Endothelial cell of umbilical vein (primary cell): ENCODE measurements around the gene SEC14L1. TPM values are rescaled to one million over a fixed set of nuclear protein-coding genes. Genes with fewer than 3 reads are reported as not detected.

Experiments used
- BruUV-seq: library from RNA; stranded (reverse); fragments of 400-500 nt; replicated peaks from 2 replicates; lab custom pipeline; 2021; lab: Mats Ljungman, UMichigan
- CTCF ChIA-PET: fragments of 300-600, 350-600 bp; sonication (Branson Sonifier 250); formaldehyde crosslinking; loops from one replicate; lab custom pipeline; 2021; ENCODE audit warnings: antibody characterized with exemption, inconsistent platforms; lab: Charles Lee
- POLR2A ChIA-PET: fragments of 300-600, 350-600 bp; sonication (Branson Sonifier 250); formaldehyde crosslinking; loops from one replicate; lab custom pipeline; 2021; ENCODE audit warnings: antibody characterized with exemption, inconsistent platforms; lab: Charles Lee
- DNase-seq: peaks from one replicate; pipeline ENCODE4 v3.0.0-alpha.2; 2011; ENCODE audit warnings: low read depth, low spot score
- FAIRE-seq: peaks from 2 replicates; lab custom pipeline; 2011; peaks lifted over from hg19 to GRCh38; lab: Jason Lieb, UNC
- H2AFZ ChIP-seq: 2 replicates; pipeline ENCODE4 v1.6.0; 2012; ENCODE audit warnings: low read depth, low read length, control low read depth, inconsistent platforms
- H3K27ac ChIP-seq: 2 replicates; pipeline ENCODE4 v1.5.1; 2011; ENCODE audit warnings: low read depth, mild to moderate bottlenecking, control low read depth, low read length, moderate library complexity; ENCODE audit not compliant: insufficient read depth
- H3K27me3 ChIP-seq, 2 experiments: 2 replicates each; pipeline versions ENCODE4 v1.6.0 to v1.6.1; 2011; ENCODE audit warnings: low read length in 2 of 2, mixed read lengths in 1 of 2; ENCODE audit not compliant: control insufficient read depth in 2 of 2, insufficient read depth in 2 of 2
- H3K36me3 ChIP-seq, 2 experiments: 2 replicates in 1 of 2; 3 replicates in 1 of 2; pipeline ENCODE4 v1.5.1; 2011; ENCODE audit warnings: low read length in 2 of 2, mild to moderate bottlenecking in 1 of 2, moderate library complexity in 1 of 2; ENCODE audit not compliant: control insufficient read depth in 2 of 2, insufficient read depth in 2 of 2; ENCODE audit errors: extremely low read depth in 1 of 2
- H3K4me1 ChIP-seq: 3 replicates; pipeline ENCODE4 v1.5.1; 2011; ENCODE audit warnings: mild to moderate bottlenecking, low read length; ENCODE audit not compliant: control insufficient read depth, insufficient read depth; ENCODE audit errors: extremely low read depth
- H3K4me2 ChIP-seq: 2 replicates; pipeline ENCODE4 v1.6.1; 2011; ENCODE audit warnings: low read length, control low read depth, mixed read lengths; ENCODE audit not compliant: insufficient read depth
- H3K4me3 ChIP-seq, 3 experiments: fragments of 200-600 bp in 1 of 3; sonication (generic), shearing (Covaris generic) in 1 of 3; replicated peaks in 1 of 3; 2 replicates each; pipeline ENCODE4 v1.5.1; 2011 to 2016; ENCODE audit warnings: control low read depth in 3 of 3, low read length in 3 of 3, mild to moderate bottlenecking in 2 of 3, inconsistent platforms in 1 of 3, low read depth in 1 of 3, moderate library complexity in 1 of 3; ENCODE audit not compliant: insufficient read depth in 1 of 3
- H3K79me2 ChIP-seq: 2 replicates; pipeline ENCODE4 v1.6.0; 2012; ENCODE audit warnings: low read length, inconsistent platforms; ENCODE audit not compliant: control insufficient read depth, insufficient read depth
- H3K9ac ChIP-seq: replicated peaks from 2 replicates; pipeline ENCODE3; 2011; ENCODE audit warnings: low read length, control low read depth; ENCODE audit not compliant: insufficient read depth; ENCODE audit errors: extremely low read depth
- H3K9me1 ChIP-seq: replicated peaks from 3 replicates; pipeline ENCODE4 v1.6.0; 2011; ENCODE audit warnings: mild to moderate bottlenecking, low read length; ENCODE audit not compliant: control insufficient read depth, insufficient read depth; ENCODE audit errors: extremely low read depth
- H3K9me3 ChIP-seq: replicated peaks from 2 replicates; pipeline ENCODE4 v1.5.1; 2012; ENCODE audit warnings: low read length, inconsistent platforms; ENCODE audit not compliant: control insufficient read depth, insufficient read depth
- H4K20me1 ChIP-seq: replicated peaks from 2 replicates; pipeline ENCODE3; 2011; ENCODE audit warnings: mild to moderate bottlenecking, low read length; ENCODE audit not compliant: control insufficient read depth, insufficient read depth; ENCODE audit errors: extremely low read depth
- EZH2 ChIP-seq: IDR thresholded peaks from 2 replicates; pipeline ENCODE4 v1.6.1; 2012; ENCODE audit warnings: borderline replicate concordance, low read depth, mild to moderate bottlenecking, moderate library complexity, low read length, inconsistent platforms; ENCODE audit not compliant: severe bottlenecking
- FOS ChIP-seq: IDR thresholded peaks from 2 replicates; pipeline ENCODE4 v1.6.1; 2011; ENCODE audit warnings: mild to moderate bottlenecking, low read length, moderate library complexity, borderline replicate concordance; ENCODE audit not compliant: insufficient read depth
- GATA2 ChIP-seq: IDR thresholded peaks from 2 replicates; pipeline ENCODE4 v1.7.0; 2011; ENCODE audit warnings: low read depth, mild to moderate bottlenecking, moderate library complexity, mixed read lengths, low read length; ENCODE audit not compliant: insufficient read length, insufficient read depth
- JUN ChIP-seq: IDR thresholded peaks from 2 replicates; pipeline ENCODE4 v1.6.1; 2011; ENCODE audit warnings: borderline replicate concordance, low read depth; ENCODE audit not compliant: insufficient read length, insufficient read depth
- MYC ChIP-seq: IDR thresholded peaks from one replicate; pipeline ENCODE4 v1.6.1; 2011; ENCODE audit warnings: mild to moderate bottlenecking, low read depth, low read length
- POLR2A ChIP-seq: IDR thresholded peaks from 2 replicates; pipeline ENCODE4 v1.6.1; 2012; ENCODE audit warnings: low read depth, mild to moderate bottlenecking, control low read depth, low read length
- POLR2AphosphoS5 ChIP-seq: IDR thresholded peaks from 2 replicates; pipeline ENCODE4 v1.6.1; 2012; ENCODE audit warnings: low read depth, mild to moderate bottlenecking, control low read depth, low read length, moderate library complexity; ENCODE audit not compliant: insufficient read depth
- dilution Hi-C: fragments of 300-500 bp; cut with MboI; formaldehyde crosslinking; loops from one replicate; pipeline ENCODE4 v1.15.0; 2019; ENCODE audit warnings: low sequenced_read_pairs; ENCODE audit not compliant: extremely low pct_ligation_motif_present
- intact Hi-C: fragments of 100-400 bp; cut with micrococcal nuclease; formaldehyde crosslinking; loops from one replicate; pipeline ENCODE4 v1.10.0; 2022
- polyA plus RNA-seq, 4 experiments: library from polyadenylated mRNA; depleted of rRNA in 3 of 4; stranded (reverse) in 3 of 4; unstranded in 1 of 4; fragments of >200 nt; gene quantifications; 2 replicates each; pipeline versions ENCODE4 v1.2.1 to v1.2.3, GENCODE V29; 2011 to 2012; ENCODE audit warnings: missing spikeins in 1 of 4
- total RNA-seq: library from RNA; stranded (reverse); gene quantifications from 2 replicates; pipeline ENCODE4 v1.2.3, GENCODE V29; 2021
- TF ChIP-seq, protein P1 (sequence below): IDR thresholded peaks from 2 replicates; pipeline ENCODE4 v1.6.1; 2011; ENCODE audit not compliant: insufficient read depth, insufficient read length
- TF ChIP-seq, protein P2 (sequence below), 2 donors: IDR thresholded peaks; 1 replicate in 1 of 2; 2 replicates in 1 of 2; pipeline ENCODE4 v1.5.1; 2011; ENCODE audit warnings: low read length in 2 of 2, mild to moderate bottlenecking in 2 of 2, moderate library complexity in 2 of 2, control low read depth in 1 of 2, inconsistent platforms in 1 of 2, low read depth in 1 of 2; ENCODE audit not compliant: insufficient read depth in 1 of 2; ENCODE audit errors: extremely low read depth in 1 of 2

Gene SEC14L1
- total and polyA plus RNA-seq, 2 donors (not counting 3 experiments of a cell fraction or from before 2014, with no cell fraction given), result 215 to 631 TPM

DNA sequence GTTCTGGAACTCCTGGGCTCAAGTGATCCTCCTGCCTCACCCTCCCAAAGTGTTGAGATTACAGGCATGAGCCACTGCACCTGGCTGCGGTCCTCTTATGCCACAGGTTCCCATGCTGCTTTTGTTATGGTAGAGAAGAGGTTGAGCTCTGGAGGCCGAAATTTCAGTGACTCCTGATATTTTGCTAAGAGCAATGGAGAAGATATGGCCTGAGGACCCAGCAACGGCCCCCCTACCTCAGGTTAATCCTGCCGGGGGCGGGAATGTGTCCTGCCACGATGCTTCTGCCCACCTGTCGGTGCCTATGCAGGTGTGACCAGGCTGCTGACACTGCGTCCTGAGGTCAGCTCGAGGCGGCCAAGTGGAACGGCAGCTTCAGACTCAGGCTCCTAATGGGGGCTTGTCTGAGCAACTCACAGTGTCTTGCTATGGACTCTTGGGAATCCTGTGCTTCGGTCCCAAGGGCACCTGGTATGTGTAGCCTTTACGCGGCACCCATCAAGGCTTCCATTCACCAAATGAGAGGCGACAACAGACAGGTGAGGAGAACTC lies 7.6 kb upstream of the SEC14L1 start:
- CTCF ChIA-PET, result no interaction called here
- dilution Hi-C loops (no loop called here), intact Hi-C loops (no loop called here)
- H3K4me3 ChIP-seq, result no peak overlapping the region
- no peaks in the 10 kb centered on the region for H3K9me3 ChIP-seq
- TF ChIP-seq, protein P1, sequence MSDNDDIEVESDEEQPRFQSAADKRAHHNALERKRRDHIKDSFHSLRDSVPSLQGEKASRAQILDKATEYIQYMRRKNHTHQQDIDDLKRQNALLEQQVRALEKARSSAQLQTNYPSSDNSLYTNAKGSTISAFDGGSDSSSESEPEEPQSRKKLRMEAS, result no peak
- TF ChIP-seq FOS, result no peak
- TF ChIP-seq JUN, result no peak
- no peak for TF ChIP-seq EZH2
- TF ChIP-seq MYC, result no peak
- TF ChIP-seq GATA2, result no peak
- TF ChIP-seq POLR2AphosphoS5, result no peak
- TF ChIP-seq POLR2A, result no peak
- TF ChIP-seq, protein P2, sequence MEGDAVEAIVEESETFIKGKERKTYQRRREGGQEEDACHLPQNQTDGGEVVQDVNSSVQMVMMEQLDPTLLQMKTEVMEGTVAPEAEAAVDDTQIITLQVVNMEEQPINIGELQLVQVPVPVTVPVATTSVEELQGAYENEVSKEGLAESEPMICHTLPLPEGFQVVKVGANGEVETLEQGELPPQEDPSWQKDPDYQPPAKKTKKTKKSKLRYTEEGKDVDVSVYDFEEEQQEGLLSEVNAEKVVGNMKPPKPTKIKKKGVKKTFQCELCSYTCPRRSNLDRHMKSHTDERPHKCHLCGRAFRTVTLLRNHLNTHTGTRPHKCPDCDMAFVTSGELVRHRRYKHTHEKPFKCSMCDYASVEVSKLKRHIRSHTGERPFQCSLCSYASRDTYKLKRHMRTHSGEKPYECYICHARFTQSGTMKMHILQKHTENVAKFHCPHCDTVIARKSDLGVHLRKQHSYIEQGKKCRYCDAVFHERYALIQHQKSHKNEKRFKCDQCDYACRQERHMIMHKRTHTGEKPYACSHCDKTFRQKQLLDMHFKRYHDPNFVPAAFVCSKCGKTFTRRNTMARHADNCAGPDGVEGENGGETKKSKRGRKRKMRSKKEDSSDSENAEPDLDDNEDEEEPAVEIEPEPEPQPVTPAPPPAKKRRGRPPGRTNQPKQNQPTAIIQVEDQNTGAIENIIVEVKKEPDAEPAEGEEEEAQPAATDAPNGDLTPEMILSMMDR (IDR thresholded peaks at IDR 0.05; ENCODE audit: extremely low read depth in 1 of 2, insufficient read depth in 1 of 2, low read depth in 1 of 2, low read length in 2 of 2), result no peak
- no peaks in the 10 kb centered on the region for H3K27me3 ChIP-seq
- H3K4me2 ChIP-seq, result no peak overlapping the region
- no peaks in the 10 kb centered on the region for H3K9me1 ChIP-seq
- peaks cover 1% of the 10 kb centered on the region for H3K79me2 ChIP-seq
- H3K4me1 ChIP-seq, result peaks cover 17% of the 10 kb centered on the region
- POLR2A ChIA-PET, result no interaction called here
- no peak overlapping the region for H2AFZ ChIP-seq
- no peaks in the 10 kb centered on the region for H4K20me1 ChIP-seq
- no TSS peak for BruUV-seq
- no peak for FAIRE-seq
- H3K27ac ChIP-seq, result no peak overlapping the region
- no peak overlapping the region for H3K9ac ChIP-seq
- no peak for DNase-seq
- no peaks in the 10 kb centered on the region for H3K36me3 ChIP-seq
